Left ventricle myocardium inferior (tissue), 1 donor: ENCODE results near the gene PALLD. TPM values are rescaled to one million over a fixed set of nuclear protein-coding genes. Genes with fewer than 3 reads are reported as not detected.

Source experiments
- DNase-seq: peaks from one replicate; pipeline ENCODE4 v3.0.0-alpha.2; 2020
- H3K27ac ChIP-seq: fragments of 200-600 bp; replicated peaks from 2 replicates; pipeline ENCODE4 v1.8.0; 2021
- H3K27me3 ChIP-seq: fragments of 200-600 bp; 2 replicates; pipeline ENCODE4 v1.8.0; 2021; ENCODE audit warnings: low read depth
- H3K36me3 ChIP-seq: fragments of 200-600 bp; 2 replicates; pipeline ENCODE4 v1.8.0; 2021
- H3K4me1 ChIP-seq: fragments of 200-600 bp; 2 replicates; pipeline ENCODE4 v1.8.0; 2021
- H3K4me3 ChIP-seq: fragments of 200-600 bp; 2 replicates; pipeline ENCODE4 v1.8.0; 2021; ENCODE audit warnings: mild to moderate bottlenecking, moderate library complexity
- H3K9me3 ChIP-seq: fragments of 200-600 bp; replicated peaks from 2 replicates; pipeline ENCODE4 v1.8.0; 2021
- CTCF ChIP-seq: fragments of 200-600 bp; IDR thresholded peaks from 2 replicates; pipeline ENCODE4 v1.8.0; 2021; ENCODE audit warnings: antibody characterized with exemption, mild to moderate bottlenecking, borderline replicate concordance
- intact Hi-C: fragments of 100-400 bp; cut with micrococcal nuclease; formaldehyde crosslinking; loops from one replicate; pipeline ENCODE4 v1.11.0; 2022
- total RNA-seq: library from RNA; stranded (reverse); fragmentation: NEBNext Ultra II Directional; extraction: Animal tissue kit (Norgen Biotek cat#: 25700); gene quantifications from one replicate; pipeline ENCODE4 v1.2.1, GENCODE V29; 2021
- donor health status: DM: no; HTN: yes; CAD: no; lungs with severe emphysema.

PALLD gene
- total RNA-seq, 1 donor from 2014 or later: 871 TPM

GRCh38 chr4:168636040-168636439 lies 139.2 kb downstream of the PALLD start:
- H3K4me1 ChIP-seq: peaks cover 72% of the 10 kb centered on the region
- H3K4me3 ChIP-seq: no peak overlapping the region
- H3K27ac ChIP-seq: peak overlapping the region; percentile 67
- no peak for TF ChIP-seq CTCF
- intact Hi-C loops: no loop called here
- no peak for DNase-seq
- no peaks in the 10 kb centered on the region for H3K9me3 ChIP-seq
- H3K27me3 ChIP-seq: no peaks in the 10 kb centered on the region
- H3K36me3 ChIP-seq: no peaks in the 10 kb centered on the region

- TF ChIP-seq CTCF: no peak
- no peak for DNase-seq
- Histone ChIP-seq H3K4me3 (no peak overlapping the region), H3K27me3 (no peaks in the 10 kb centered on the region), H3K27ac (peak overlapping the region; percentile 67), H3K4me1 (peaks cover 73% of the 10 kb centered on the region), H3K9me3 (no peaks in the 10 kb centered on the region), H3K36me3 (no peaks in the 10 kb centered on the region)
- intact Hi-C loops: no loop called here
Measured at GRCh38 chr4:168636506-168637196, 139.8 kb downstream of the PALLD start.

- Histone ChIP-seq H3K36me3 (no peaks in the 10 kb centered on the region), H3K9me3 (no peaks in the 10 kb centered on the region), H3K4me3 (no peak overlapping the region), H3K4me1 (peaks cover 73% of the 10 kb centered on the region), H3K27me3 (no peaks in the 10 kb centered on the region), H3K27ac (peak overlapping the region; percentile 67)
- no peak for DNase-seq
- intact Hi-C loops: no loop called here
- TF ChIP-seq CTCF: no peak
Measured at GRCh38 chr4:168637872-168638756, 141.3 kb downstream of the PALLD start.

- peak overlapping the region; percentile 21 for H3K27ac ChIP-seq
- no peak overlapping the region for H3K4me3 ChIP-seq
- H3K9me3 ChIP-seq: no peaks in the 10 kb centered on the region
- peak; percentile 27 for DNase-seq
- H3K4me1 ChIP-seq: peaks cover 71% of the 10 kb centered on the region
- no peaks in the 10 kb centered on the region for H3K27me3 ChIP-seq
- H3K36me3 ChIP-seq: no peaks in the 10 kb centered on the region
- TF ChIP-seq CTCF: no peak
- intact Hi-C loops: no loop called here
Measured at GRCh38 chr4:168639914-168640313, 143.1 kb downstream of the PALLD start.

GRCh38 chr4:168641811-168642140 lies 144.9 kb downstream of the PALLD start:
- no peak for TF ChIP-seq CTCF
- Histone ChIP-seq H3K4me1 (peaks cover 71% of the 10 kb centered on the region), H3K9me3 (no peaks in the 10 kb centered on the region), H3K27me3 (no peaks in the 10 kb centered on the region), H3K27ac (peak overlapping the region; percentile 32), H3K36me3 (no peaks in the 10 kb centered on the region), H3K4me3 (no peak overlapping the region)
- no peak for DNase-seq
- intact Hi-C loops: no loop called here
